OCI-LY7 (cell line): ENCODE measurements around the gene SMTNL1. TPM values are rescaled to one million over a fixed set of nuclear protein-coding genes. Genes with fewer than 3 reads are reported as not detected.
A peak's percentile ranks its signal among the peaks of the same experiment; 100 is the strongest.

Experiments used
- BruUV-seq: library from RNA; stranded (reverse); fragments of 400-500 nt; replicated peaks from 2 replicates; lab custom pipeline; 2021; lab: Mats Ljungman, UMichigan
- CTCF ChIA-PET: fragments of 300-600 bp; sonication (Branson Sonifier 250); formaldehyde crosslinking; loops from one replicate; lab custom pipeline; 2022; ENCODE audit warnings: antibody characterized with exemption; ENCODE audit not compliant: unreplicated experiment; lab: Charles Lee
- POLR2A ChIA-PET: fragments of 300-600 bp; sonication (Branson Sonifier 250); formaldehyde crosslinking; loops from one replicate; lab custom pipeline; 2022; ENCODE audit warnings: antibody characterized with exemption; lab: Charles Lee
- DNase-seq: peaks from one replicate; pipeline ENCODE4 v3.0.0-alpha.2; 2015; ENCODE audit warnings: low spot score
- H2AFZ ChIP-seq: fragments of 200-600 bp; sonication (generic), shearing (Covaris generic); 2 replicates; pipeline ENCODE4 v1.6.1; 2014; ENCODE audit warnings: mild to moderate bottlenecking, antibody characterized with exemption, low read length, moderate library complexity
- H3K27ac ChIP-seq: fragments of 200-600 bp; sonication (generic); 2 replicates; pipeline ENCODE4 v1.5.1; 2014; ENCODE audit warnings: mixed run types, low read depth, mild to moderate bottlenecking, moderate library complexity, low read length, inconsistent platforms; ENCODE audit not compliant: poor library complexity, severe bottlenecking
- H3K36me3 ChIP-seq: fragments of 200-600 bp; sonication (generic); 2 replicates; pipeline ENCODE4 v1.6.1; 2014; ENCODE audit warnings: mild to moderate bottlenecking, antibody characterized with exemption, low read length, moderate library complexity, mixed read lengths; ENCODE audit not compliant: insufficient read depth
- H3K4me1 ChIP-seq: fragments of 200-600 bp; sonication (generic); 2 replicates; pipeline ENCODE4 v1.5.1; 2014; ENCODE audit warnings: mild to moderate bottlenecking, low read length; ENCODE audit not compliant: insufficient read depth, poor library complexity, severe bottlenecking
- H3K4me2 ChIP-seq: fragments of 200-600 bp; sonication (generic); 2 replicates; pipeline ENCODE4 v1.6.1; 2014; ENCODE audit warnings: mild to moderate bottlenecking, low read length
- H3K4me3 ChIP-seq: fragments of 200-600 bp; sonication (generic); 2 replicates; pipeline ENCODE4 v1.5.1; 2014; ENCODE audit warnings: mild to moderate bottlenecking, low read depth, low read length; ENCODE audit not compliant: poor library complexity, severe bottlenecking
- H3K79me2 ChIP-seq: fragments of 200-600 bp; sonication (generic); 2 replicates; pipeline ENCODE4 v1.6.1; 2016; ENCODE audit warnings: low read depth, mild to moderate bottlenecking, low read length, moderate library complexity, mixed read lengths; ENCODE audit not compliant: insufficient read depth
- H3K9me2 ChIP-seq: fragments of 200-600 bp; sonication (generic); 2 replicates; pipeline ENCODE4 v1.6.1; 2016; ENCODE audit warnings: mild to moderate bottlenecking, low read length, mixed read lengths; ENCODE audit not compliant: insufficient read depth
- H3K9me3 ChIP-seq: fragments of 200-600 bp; sonication (generic); 2 replicates; pipeline ENCODE4 v1.6.1; 2014; ENCODE audit warnings: mild to moderate bottlenecking, mixed run types, low read length, mixed read lengths
- H4K20me1 ChIP-seq: fragments of 200-600 bp; sonication (generic); 2 replicates; pipeline ENCODE4 v1.6.1; 2014; ENCODE audit warnings: mild to moderate bottlenecking, antibody characterized with exemption, low read length, moderate library complexity, mixed read lengths; ENCODE audit not compliant: insufficient read depth
- EZH2phosphoT487 ChIP-seq: fragments of 200-600 bp; sonication (generic); IDR thresholded peaks from 2 replicates; pipeline ENCODE4 v1.6.1; 2018; ENCODE audit warnings: low read depth, borderline replicate concordance, mild to moderate bottlenecking, mixed run types, antibody characterized with exemption, low read length, moderate library complexity, mixed read lengths
- intact Hi-C: fragments of 100-400 bp; cut with micrococcal nuclease; formaldehyde crosslinking; loops from one replicate; pipeline ENCODE4 v1.10.0; 2022; ENCODE audit not compliant: unreplicated experiment
- total RNA-seq, 2 experiments: library from RNA; depleted of rRNA in 1 of 2; stranded (reverse); fragments of >200 nt in 1 of 2; shearing (Covaris generic) in 1 of 2; gene quantifications; 2 replicates each; pipeline ENCODE4 v1.2.3, GENCODE V29; 2014 to 2022
- TF ChIP-seq, protein P1 (sequence below): fragments of 200-600 bp; sonication (generic); conservative IDR thresholded peaks from 2 replicates; pipeline ENCODE4 v1.5.1; 2014; ENCODE audit warnings: mild to moderate bottlenecking, antibody characterized with exemption, low read length, moderate library complexity, mixed read lengths

Gene SMTNL1
- total RNA-seq, 2 experiments from 2014 or later = not detected

- H3K27ac ChIP-seq = no peak overlapping the region
- ChIA-PET CTCF (interaction anchor here (0.6 to 1.5 kb wide), 2 partner anchors 14 to 15 kb away, joined by 3 to 6 read pairs; no protein-coding TSS in a partner anchor), POLR2A (interaction anchor here (1.0 to 6.6 kb wide), 2 partner anchors 13 to 20 kb away, joined by 3 to 42 read pairs; no protein-coding TSS in a partner anchor)
- H3K9me3 ChIP-seq = no peaks in the 10 kb centered on the region
- no peak for TF ChIP-seq EZH2phosphoT487
- TF ChIP-seq, protein P1, sequence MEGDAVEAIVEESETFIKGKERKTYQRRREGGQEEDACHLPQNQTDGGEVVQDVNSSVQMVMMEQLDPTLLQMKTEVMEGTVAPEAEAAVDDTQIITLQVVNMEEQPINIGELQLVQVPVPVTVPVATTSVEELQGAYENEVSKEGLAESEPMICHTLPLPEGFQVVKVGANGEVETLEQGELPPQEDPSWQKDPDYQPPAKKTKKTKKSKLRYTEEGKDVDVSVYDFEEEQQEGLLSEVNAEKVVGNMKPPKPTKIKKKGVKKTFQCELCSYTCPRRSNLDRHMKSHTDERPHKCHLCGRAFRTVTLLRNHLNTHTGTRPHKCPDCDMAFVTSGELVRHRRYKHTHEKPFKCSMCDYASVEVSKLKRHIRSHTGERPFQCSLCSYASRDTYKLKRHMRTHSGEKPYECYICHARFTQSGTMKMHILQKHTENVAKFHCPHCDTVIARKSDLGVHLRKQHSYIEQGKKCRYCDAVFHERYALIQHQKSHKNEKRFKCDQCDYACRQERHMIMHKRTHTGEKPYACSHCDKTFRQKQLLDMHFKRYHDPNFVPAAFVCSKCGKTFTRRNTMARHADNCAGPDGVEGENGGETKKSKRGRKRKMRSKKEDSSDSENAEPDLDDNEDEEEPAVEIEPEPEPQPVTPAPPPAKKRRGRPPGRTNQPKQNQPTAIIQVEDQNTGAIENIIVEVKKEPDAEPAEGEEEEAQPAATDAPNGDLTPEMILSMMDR = no peak
- intact Hi-C loops = no loop called here
- peaks cover 27% of the 10 kb centered on the region for H3K4me1 ChIP-seq
- no peaks in the 10 kb centered on the region for H3K9me2 ChIP-seq
- BruUV-seq = no TSS peak
- no peaks in the 10 kb centered on the region for H4K20me1 ChIP-seq
- no peak for DNase-seq
- peaks cover 63% of the 10 kb centered on the region for H3K36me3 ChIP-seq
- H3K4me2 ChIP-seq = no peak overlapping the region
- H3K4me3 ChIP-seq = no peak overlapping the region
- H3K79me2 ChIP-seq = peaks cover 24% of the 10 kb centered on the region; the same call in 1 of the 2 replicates
- no peak overlapping the region for H2AFZ ChIP-seq
These were observed 28.8 kb upstream of the SMTNL1 start for GRCh38 chr11:57508341-57509170.

DNA sequence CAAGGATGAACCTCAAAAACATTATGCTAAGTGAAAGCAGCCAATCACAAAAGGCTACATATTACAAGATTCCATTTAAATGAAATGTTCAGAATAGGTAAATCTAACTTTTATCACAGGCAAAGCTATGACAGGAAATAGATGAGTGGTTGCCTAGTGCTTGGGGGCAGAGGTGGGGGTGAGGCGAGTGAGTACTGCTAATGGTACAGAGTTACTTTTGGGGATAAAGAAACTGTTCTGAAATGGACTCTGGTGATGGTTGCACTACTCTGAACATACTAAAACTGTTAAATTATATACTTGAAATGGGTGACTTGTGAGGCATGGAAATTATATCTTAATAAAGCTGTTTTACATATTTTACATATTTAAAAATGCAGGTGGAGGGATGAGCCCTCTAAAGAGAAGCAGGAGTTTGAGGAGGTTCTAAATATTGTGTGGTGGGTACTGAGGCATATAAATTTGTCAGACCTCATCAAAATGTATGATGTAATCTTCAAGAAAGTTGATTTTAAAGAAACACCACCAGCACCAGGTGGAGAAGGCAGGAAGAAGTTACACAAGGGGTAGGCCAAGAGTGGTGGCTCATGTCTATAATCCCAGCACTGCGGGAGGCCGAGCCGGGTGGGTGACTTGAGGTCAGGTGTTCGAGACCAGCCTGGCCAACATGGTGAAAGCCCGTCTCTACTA, 25.5 kb upstream of the SMTNL1 start:
- BruUV-seq = no TSS peak
- H3K27ac ChIP-seq = peak overlapping the region; percentile 65

More for the DNA sequence above, 25.5 kb upstream of the SMTNL1 start:
- Histone ChIP-seq H3K4me3 (peak overlapping the region; percentile 91), H3K36me3 (peaks cover 36% of the 10 kb centered on the region), H3K4me2 (peak overlapping the region; percentile 87), H4K20me1 (no peaks in the 10 kb centered on the region), H2AFZ (no peak overlapping the region), H3K79me2 (peaks cover 42% of the 10 kb centered on the region; the same call in 1 of the 2 replicates), H3K9me3 (no peaks in the 10 kb centered on the region), H3K9me2 (no peaks in the 10 kb centered on the region), H3K4me1 (peaks cover 39% of the 10 kb centered on the region)
- TF ChIP-seq EZH2phosphoT487 = no peak
- intact Hi-C loops = loop anchor here (1.0 to 10.0 kb wide), 3 partner anchors 19 to 1583 kb away; partner anchors contain the start of gene ZDHHC5
- POLR2A ChIA-PET = interaction anchor here (0.6 to 2.3 kb wide), 6 partner anchors 9 to 52 kb away, joined by 3 to 22 read pairs (median 5); no protein-coding TSS in a partner anchor
- CTCF ChIA-PET = interaction anchor here (1.6 kb wide), 1 partner anchor 18 kb away, joined by 14 read pairs; no protein-coding TSS in a partner anchor
- DNase-seq = peak; percentile 64
